Measurements from ENCODE around the gene PRELID1.

DNA sequence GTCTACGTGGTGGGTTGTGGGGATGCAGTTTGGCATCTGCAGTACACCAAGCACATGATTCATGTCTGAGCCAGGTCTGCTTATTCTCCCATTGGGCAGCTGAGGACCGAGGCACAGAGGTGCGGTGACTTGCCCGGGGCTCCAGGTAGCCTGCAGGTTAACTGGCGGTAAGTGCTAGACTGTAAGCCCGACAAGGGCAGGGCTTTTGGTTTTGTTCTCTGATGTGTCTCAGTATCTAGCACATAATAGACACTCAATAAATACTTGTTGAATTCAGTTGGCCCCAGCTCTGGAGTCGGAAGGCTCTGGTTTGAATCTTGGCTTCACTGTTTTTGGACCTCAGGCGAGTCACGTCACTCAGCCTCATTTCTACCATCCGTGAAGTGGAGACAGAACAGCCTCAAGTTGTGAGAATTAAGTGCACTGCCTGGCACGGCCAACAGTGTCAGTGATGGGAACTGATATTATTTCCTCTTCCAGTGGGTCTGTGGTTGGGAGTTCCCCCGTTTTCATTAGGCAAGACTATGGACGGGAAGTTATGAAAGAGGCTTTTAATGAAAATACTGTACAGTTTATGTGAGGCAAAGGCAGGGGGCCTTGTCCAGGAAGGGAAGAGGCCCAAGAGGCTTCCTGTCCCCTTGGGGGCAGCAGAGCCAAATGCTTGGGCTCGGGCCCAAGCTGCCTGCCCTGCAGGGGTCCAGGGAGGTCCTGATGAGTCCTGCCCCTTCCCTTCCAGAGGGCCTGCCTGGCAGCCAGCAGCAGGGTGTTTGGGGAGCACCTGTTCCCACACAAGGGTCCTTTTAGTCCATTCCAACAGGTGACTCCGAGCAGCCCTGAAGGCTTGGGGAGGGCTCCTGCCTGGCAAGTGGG, 3.3 kb downstream of the PRELID1 start:
- no peak for TF ChIP-seq ZNF384 (IDR thresholded peaks at IDR 0.05)
- TF ChIP-seq SP1 (IDR thresholded peaks at IDR 0.05) = no peak
- TF ChIP-seq TARDBP (IDR thresholded peaks at IDR 0.05) = no peak
